ENCODE data around the gene C2orf80.
A peak's percentile ranks its signal among the peaks of the same experiment; 100 is the strongest.
"Not testable (repeated sequence)": the region's sequence is repeated elsewhere in the genome, so short reads cannot be mapped to it uniquely, and the experiment has no call there.

C2orf80 gene

GRCh38 chr2:208130712-208131110 is 59.1 kb downstream of the C2orf80 start:
- DNase-seq, result no peak

- DNase-seq, result no peak
Measured at GRCh38 chr2:208129744-208130711, 59.8 kb downstream of the C2orf80 start, which contains the start of gene CRYGC. Gene CRYGC (minus strand): TSS chr2:208129828. CDS start chr2:208129792, 36 bp downstream.

- no peak for DNase-seq
Measured at GRCh38 chr2:208128136-208128535, 61.7 kb downstream of the C2orf80 start.

GRCh38 chr2:208127090-208127489 is 62.7 kb downstream of the C2orf80 start:
- no peak for DNase-seq

GRCh38 chr2:208125251-208125650 is 64.6 kb downstream of the C2orf80 start:
- no peak for DNase-seq

GRCh38 chr2:208124013-208124715 is 65.7 kb downstream of the C2orf80 start, which contains the start of gene CRYGD:
Gene CRYGD (minus strand): TSS chr2:208124524. CDS start chr2:208124473, 51 bp downstream.
- peak; percentile 5 for DNase-seq

- DNase-seq, result no peak
Measured at GRCh38 chr2:208122248-208122647, 67.6 kb downstream of the C2orf80 start.

GRCh38 chr2:208118918-208119317 is 70.9 kb downstream of the C2orf80 start:
- no peak for DNase-seq

GRCh38 chr2:208117390-208117789 is 72.4 kb downstream of the C2orf80 start:
- DNase-seq, result not testable (repeated sequence)

Data from activated gamma-delta T cell (primary cell).